NCI-H82 (cell line): ENCODE measurements around the gene ST8SIA2.

Source experiments
- DNase-seq: peaks from one replicate; lab custom pipeline; 2025; lab: John Stamatoyannopoulos, UW

The ST8SIA2 gene

GRCh38 chr15:92399271-92399950, 5.7 kb downstream of the ST8SIA2 start:
- DNase-seq, result no peak

GRCh38 chr15:92400573-92400972, 6.9 kb downstream of the ST8SIA2 start:
- no peak for DNase-seq

GRCh38 chr15:92400980-92401787, 7.5 kb downstream of the ST8SIA2 start:
- peak; percentile 28 for DNase-seq

GRCh38 chr15:92402751-92403150, 9.1 kb downstream of the ST8SIA2 start:
- no peak for DNase-seq

GRCh38 chr15:92405942-92406341, 12.3 kb downstream of the ST8SIA2 start:
- no peak for DNase-seq

- DNase-seq, result no peak
Observed at GRCh38 chr15:92407321-92407720, 13.6 kb downstream of the ST8SIA2 start.

- no peak for DNase-seq
Observed at GRCh38 chr15:92407916-92408315, 14.2 kb downstream of the ST8SIA2 start.

- DNase-seq, result peak; percentile 91
Observed at GRCh38 chr15:92409006-92409405, 15.3 kb downstream of the ST8SIA2 start.

GRCh38 chr15:92409521-92409920, 15.8 kb downstream of the ST8SIA2 start:
- no peak for DNase-seq

- DNase-seq, result no peak
Observed at GRCh38 chr15:92410537-92410936, 16.9 kb downstream of the ST8SIA2 start.

- no peak for DNase-seq
Observed at GRCh38 chr15:92411256-92411655, 17.6 kb downstream of the ST8SIA2 start.

- DNase-seq, result no peak
Observed at GRCh38 chr15:92413510-92413909, 19.8 kb downstream of the ST8SIA2 start.

- DNase-seq, result no peak
Observed at GRCh38 chr15:92415639-92416297, 22.1 kb downstream of the ST8SIA2 start.

GRCh38 chr15:92416557-92416956, 22.9 kb downstream of the ST8SIA2 start:
- no peak for DNase-seq

- DNase-seq, result no peak
Observed at GRCh38 chr15:92417716-92418115, 24.0 kb downstream of the ST8SIA2 start.

- peak; percentile 15 for DNase-seq
Observed at GRCh38 chr15:92418864-92419263, 25.2 kb downstream of the ST8SIA2 start.

- DNase-seq, result no peak
Observed at GRCh38 chr15:92421976-92422375, 28.3 kb downstream of the ST8SIA2 start.

- peak; percentile 59 for DNase-seq
Observed at GRCh38 chr15:92425578-92426225, 32.0 kb downstream of the ST8SIA2 start.

GRCh38 chr15:92429378-92430068, 35.8 kb downstream of the ST8SIA2 start:
- DNase-seq, result peak; percentile 94

- DNase-seq, result no peak
Observed at GRCh38 chr15:92430069-92430440, 36.4 kb downstream of the ST8SIA2 start.

- DNase-seq, result no peak
Observed at GRCh38 chr15:92435145-92435544, 41.5 kb downstream of the ST8SIA2 start.

- DNase-seq, result no peak
Observed at GRCh38 chr15:92438471-92438870, 44.8 kb downstream of the ST8SIA2 start.
